DND-41 (cell line): ENCODE measurements around the gene AK5.
"Not testable (repeated sequence)": the region's sequence is repeated elsewhere in the genome, so short reads cannot be mapped to it uniquely, and the experiment has no call there.

ENCODE experiments used
- EZH2 ChIP-seq: IDR thresholded peaks from 3 replicates; pipeline ENCODE4 v1.6.1; 2012; ENCODE audit warnings: borderline replicate concordance, low read depth, mild to moderate bottlenecking, moderate library complexity, low read length, inconsistent platforms; ENCODE audit not compliant: severe bottlenecking
- TF ChIP-seq, protein P1 (sequence below): IDR thresholded peaks from 2 replicates; pipeline ENCODE4 v1.5.1; 2012; ENCODE audit warnings: borderline replicate concordance, low read length, moderate library complexity, mild to moderate bottlenecking; ENCODE audit not compliant: poor library complexity, severe bottlenecking; ENCODE audit errors: extremely low read depth

GRCh38 chr1:77531596-77532280, 249.9 kb downstream of the AK5 start:
- not testable (repeated sequence) for TF ChIP-seq EZH2
- TF ChIP-seq, protein P1, sequence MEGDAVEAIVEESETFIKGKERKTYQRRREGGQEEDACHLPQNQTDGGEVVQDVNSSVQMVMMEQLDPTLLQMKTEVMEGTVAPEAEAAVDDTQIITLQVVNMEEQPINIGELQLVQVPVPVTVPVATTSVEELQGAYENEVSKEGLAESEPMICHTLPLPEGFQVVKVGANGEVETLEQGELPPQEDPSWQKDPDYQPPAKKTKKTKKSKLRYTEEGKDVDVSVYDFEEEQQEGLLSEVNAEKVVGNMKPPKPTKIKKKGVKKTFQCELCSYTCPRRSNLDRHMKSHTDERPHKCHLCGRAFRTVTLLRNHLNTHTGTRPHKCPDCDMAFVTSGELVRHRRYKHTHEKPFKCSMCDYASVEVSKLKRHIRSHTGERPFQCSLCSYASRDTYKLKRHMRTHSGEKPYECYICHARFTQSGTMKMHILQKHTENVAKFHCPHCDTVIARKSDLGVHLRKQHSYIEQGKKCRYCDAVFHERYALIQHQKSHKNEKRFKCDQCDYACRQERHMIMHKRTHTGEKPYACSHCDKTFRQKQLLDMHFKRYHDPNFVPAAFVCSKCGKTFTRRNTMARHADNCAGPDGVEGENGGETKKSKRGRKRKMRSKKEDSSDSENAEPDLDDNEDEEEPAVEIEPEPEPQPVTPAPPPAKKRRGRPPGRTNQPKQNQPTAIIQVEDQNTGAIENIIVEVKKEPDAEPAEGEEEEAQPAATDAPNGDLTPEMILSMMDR, result not testable (repeated sequence)
